CD14-positive monocyte (primary cell): ENCODE data around the gene CCDC74A. TPM values are rescaled to one million over a fixed set of nuclear protein-coding genes. Genes with fewer than 3 reads are reported as not detected.
"Not testable (repeated sequence)": the region's sequence is repeated elsewhere in the genome, so short reads cannot be mapped to it uniquely, and the experiment has no call there.

Source experiments
- DNase-seq, 3 donors: peaks; one replicate each; pipeline ENCODE4 v3.0.0-alpha.2; 2011 to 2022
- H2AFZ ChIP-seq: 2 replicates; pipeline ENCODE4 v1.6.0; 2012; ENCODE audit warnings: mild to moderate bottlenecking, low read depth, low read length, inconsistent platforms; ENCODE audit not compliant: insufficient read depth, poor library complexity, severe bottlenecking
- H3K27ac ChIP-seq, 2 donors: 1 replicate in 1 of 2; 2 replicates in 1 of 2; pipeline ENCODE4 v1.5.1; 2012 to 2013; ENCODE audit warnings: low read length in 2 of 2, control low read depth in 1 of 2, inconsistent platforms in 1 of 2, low read depth in 1 of 2, mild to moderate bottlenecking in 1 of 2
- H3K27me3 ChIP-seq, 2 donors: one replicate each; pipeline versions ENCODE4 v1.6.0 to v1.6.1; 2011 to 2013; ENCODE audit warnings: low read length in 2 of 2; ENCODE audit not compliant: control insufficient read depth in 2 of 2, insufficient read depth in 2 of 2
- H3K36me3 ChIP-seq, 2 donors: replicated peaks in 1 of 2; 1 replicate in 1 of 2; 2 replicates in 1 of 2; pipeline versions ENCODE4 v1.5.1 to v1.6.1; 2012 to 2013; ENCODE audit warnings: low read length in 2 of 2, control low read depth in 1 of 2, inconsistent platforms in 1 of 2, mild to moderate bottlenecking in 1 of 2; ENCODE audit not compliant: insufficient read depth in 2 of 2, control insufficient read depth in 1 of 2
- H3K4me1 ChIP-seq, 2 donors: 1 replicate in 1 of 2; 2 replicates in 1 of 2; pipeline versions ENCODE4 v1.5.1 to v1.6.1; 2012 to 2013; ENCODE audit warnings: low read length in 2 of 2, control low read depth in 1 of 2, inconsistent platforms in 1 of 2, mild to moderate bottlenecking in 1 of 2, moderate library complexity in 1 of 2; ENCODE audit not compliant: insufficient read depth in 2 of 2, control insufficient read depth in 1 of 2
- H3K4me2 ChIP-seq: replicated peaks from 2 replicates; pipeline ENCODE3; 2012; ENCODE audit warnings: low read length, moderate library complexity, mild to moderate bottlenecking; ENCODE audit not compliant: poor library complexity, severe bottlenecking; ENCODE audit errors: extremely low read depth
- H3K4me3 ChIP-seq, 3 experiments: fragments of 200-600 bp in 1 of 3; sonication (generic) in 1 of 3; replicated peaks in 1 of 3; 1 replicate in 2 of 3; 2 replicates in 1 of 3; pipeline ENCODE4 v1.5.1; 2011 to 2013; ENCODE audit warnings: low read length in 3 of 3, mild to moderate bottlenecking in 3 of 3, control low read depth in 2 of 3, low read depth in 2 of 3, inconsistent platforms in 1 of 3, moderate library complexity in 1 of 3
- H3K79me2 ChIP-seq: 2 replicates; pipeline ENCODE4 v1.6.0; 2012; ENCODE audit warnings: mild to moderate bottlenecking, control low read depth, inconsistent platforms, low read length, moderate library complexity; ENCODE audit not compliant: insufficient read depth
- H3K9ac ChIP-seq: 2 replicates; pipeline ENCODE4 v1.6.0; 2017; ENCODE audit warnings: low read length, mild to moderate bottlenecking; ENCODE audit not compliant: insufficient read depth, poor library complexity, severe bottlenecking
- H3K9me3 ChIP-seq, 2 donors: replicated peaks in 1 of 2; 1 replicate in 1 of 2; 2 replicates in 1 of 2; pipeline versions ENCODE4 v1.5.1 to v1.6.1; 2012 to 2013; ENCODE audit warnings: low read length in 2 of 2, control low read depth in 1 of 2; ENCODE audit not compliant: control insufficient read depth in 1 of 2, insufficient read depth in 1 of 2
- H4K20me1 ChIP-seq: 2 replicates; pipeline ENCODE4 v1.6.0; 2012; ENCODE audit warnings: mild to moderate bottlenecking, low read length, control low read depth, moderate library complexity; ENCODE audit not compliant: insufficient read depth
- H3K27ac Mint-ChIP-seq, 7 donors: one replicate each; pipeline ENCODE4 v1.8.0; 2020; ENCODE audit warnings: mild to moderate bottlenecking in 7 of 7, mixed read lengths in 7 of 7, moderate library complexity in 6 of 7, inconsistent platforms in 2 of 7
- H3K27me3 Mint-ChIP-seq, 3 donors: one replicate each; pipeline ENCODE4 v1.8.0; 2021 to 2022; ENCODE audit warnings: low read depth in 3 of 3, mild to moderate bottlenecking in 3 of 3, mixed read lengths in 3 of 3, moderate library complexity in 3 of 3, inconsistent platforms in 1 of 3
- H3K36me3 Mint-ChIP-seq, 2 donors: one replicate each; pipeline ENCODE4 v1.8.0; 2020; ENCODE audit warnings: mixed read lengths in 2 of 2, inconsistent platforms in 1 of 2, mild to moderate bottlenecking in 1 of 2
- H3K4me1 Mint-ChIP-seq: one replicate; pipeline ENCODE4 v1.8.0; 2020; ENCODE audit warnings: mild to moderate bottlenecking, mixed read lengths
- H3K4me3 Mint-ChIP-seq, 2 donors: one replicate each; pipeline ENCODE4 v1.8.0; 2020; ENCODE audit warnings: mild to moderate bottlenecking in 2 of 2, mixed read lengths in 2 of 2, moderate library complexity in 1 of 2
- H3K9me3 Mint-ChIP-seq, 7 donors: one replicate each; pipeline ENCODE4 v1.8.0; 2020 to 2022; ENCODE audit warnings: mixed read lengths in 7 of 7, mild to moderate bottlenecking in 6 of 7, moderate library complexity in 6 of 7, inconsistent platforms in 2 of 7
- WGBS: methylation state at CpG from one replicate; pipeline ENCODE4 v1.1.5; 2013; ENCODE audit warnings: missing lambda C conversion rate; ENCODE audit not compliant: insufficient coverage; 5-methylcytosine and 5-hydroxymethylcytosine counted together
- intact Hi-C, 2 donors: fragments of 100-400 bp; cut with micrococcal nuclease; formaldehyde crosslinking; loops; one replicate each; pipeline versions ENCODE4 v1.15.0 to v1.15.1; 2023
- polyA plus RNA-seq, 3 donors: library from polyadenylated mRNA; depleted of rRNA in 1 of 3; unstranded in 2 of 3; stranded (reverse) in 1 of 3; fragments of 300-500 nt in 2 of 3; fragments of >200 nt in 1 of 3; fragmentation: Illumina TruSeq in 2 of 3; gene quantifications; 1 replicate in 2 of 3; 2 replicates in 1 of 3; pipeline ENCODE4 v1.2.3, GENCODE V29; 2012 to 2021
- TF ChIP-seq, protein P1 (sequence below): fragments of 200-600 bp; IDR thresholded peaks from one replicate; pipeline ENCODE4 v1.8.0; 2022; ENCODE audit warnings: antibody characterized with exemption, mild to moderate bottlenecking

CCDC74A gene
- polyA plus RNA-seq, 3 donors, result not detected

DNA sequence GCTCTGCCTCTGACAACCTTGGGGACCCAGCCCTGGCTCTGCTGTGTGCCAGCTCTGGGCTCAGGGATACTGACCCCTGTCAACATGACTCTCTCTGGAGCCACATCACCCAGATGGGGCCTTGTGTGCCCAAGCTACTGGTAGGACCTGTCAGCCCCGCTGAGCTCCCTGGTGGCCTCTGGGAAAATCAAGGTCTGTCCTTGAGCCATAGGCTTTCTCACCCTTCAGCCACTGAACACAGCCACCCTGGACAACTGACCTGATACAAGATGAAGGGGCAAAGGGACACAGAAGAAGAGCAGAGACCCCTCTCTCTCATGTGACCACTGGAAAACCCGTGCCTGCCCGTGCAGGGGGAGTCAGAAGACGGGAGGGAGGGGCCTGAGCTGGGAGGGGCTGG, 7.8 kb downstream of the CCDC74A start:
- H3K4me3 Mint-ChIP-seq, result no peak overlapping the region
- H3K36me3 Mint-ChIP-seq, result no peaks in the 10 kb centered on the region
- H3K9me3 ChIP-seq, result no peaks in the 10 kb centered on the region
- no peak for DNase-seq
- no peak overlapping the region for H3K27ac ChIP-seq
- no peaks in the 10 kb centered on the region for H4K20me1 ChIP-seq
- no peak overlapping the region for H3K4me3 ChIP-seq
- TF ChIP-seq, protein P1, sequence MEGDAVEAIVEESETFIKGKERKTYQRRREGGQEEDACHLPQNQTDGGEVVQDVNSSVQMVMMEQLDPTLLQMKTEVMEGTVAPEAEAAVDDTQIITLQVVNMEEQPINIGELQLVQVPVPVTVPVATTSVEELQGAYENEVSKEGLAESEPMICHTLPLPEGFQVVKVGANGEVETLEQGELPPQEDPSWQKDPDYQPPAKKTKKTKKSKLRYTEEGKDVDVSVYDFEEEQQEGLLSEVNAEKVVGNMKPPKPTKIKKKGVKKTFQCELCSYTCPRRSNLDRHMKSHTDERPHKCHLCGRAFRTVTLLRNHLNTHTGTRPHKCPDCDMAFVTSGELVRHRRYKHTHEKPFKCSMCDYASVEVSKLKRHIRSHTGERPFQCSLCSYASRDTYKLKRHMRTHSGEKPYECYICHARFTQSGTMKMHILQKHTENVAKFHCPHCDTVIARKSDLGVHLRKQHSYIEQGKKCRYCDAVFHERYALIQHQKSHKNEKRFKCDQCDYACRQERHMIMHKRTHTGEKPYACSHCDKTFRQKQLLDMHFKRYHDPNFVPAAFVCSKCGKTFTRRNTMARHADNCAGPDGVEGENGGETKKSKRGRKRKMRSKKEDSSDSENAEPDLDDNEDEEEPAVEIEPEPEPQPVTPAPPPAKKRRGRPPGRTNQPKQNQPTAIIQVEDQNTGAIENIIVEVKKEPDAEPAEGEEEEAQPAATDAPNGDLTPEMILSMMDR, result no peak
- peaks cover 6% of the 10 kb centered on the region in 3 donors for H3K27me3 Mint-ChIP-seq
- WGBS, result 80% methylated on average over 1 of the region's 4 CpGs
- H3K36me3 ChIP-seq, result no peaks in the 10 kb centered on the region
- no peak overlapping the region for H3K9ac ChIP-seq
- H3K4me2 ChIP-seq, result no peak overlapping the region
- no peaks in the 10 kb centered on the region for H3K4me1 Mint-ChIP-seq
- intact Hi-C loops, result no loop called here
- H3K4me1 ChIP-seq, result no peaks in the 10 kb centered on the region
- no peaks in the 10 kb centered on the region for H3K27me3 ChIP-seq
- peaks cover 0 to 1% (median 0%) of the 10 kb centered on the region in 7 donors for H3K9me3 Mint-ChIP-seq
- H3K27ac Mint-ChIP-seq, result no peak overlapping the region
- H2AFZ ChIP-seq, result no peak overlapping the region
- H3K79me2 ChIP-seq, result no peaks in the 10 kb centered on the region

DNA sequence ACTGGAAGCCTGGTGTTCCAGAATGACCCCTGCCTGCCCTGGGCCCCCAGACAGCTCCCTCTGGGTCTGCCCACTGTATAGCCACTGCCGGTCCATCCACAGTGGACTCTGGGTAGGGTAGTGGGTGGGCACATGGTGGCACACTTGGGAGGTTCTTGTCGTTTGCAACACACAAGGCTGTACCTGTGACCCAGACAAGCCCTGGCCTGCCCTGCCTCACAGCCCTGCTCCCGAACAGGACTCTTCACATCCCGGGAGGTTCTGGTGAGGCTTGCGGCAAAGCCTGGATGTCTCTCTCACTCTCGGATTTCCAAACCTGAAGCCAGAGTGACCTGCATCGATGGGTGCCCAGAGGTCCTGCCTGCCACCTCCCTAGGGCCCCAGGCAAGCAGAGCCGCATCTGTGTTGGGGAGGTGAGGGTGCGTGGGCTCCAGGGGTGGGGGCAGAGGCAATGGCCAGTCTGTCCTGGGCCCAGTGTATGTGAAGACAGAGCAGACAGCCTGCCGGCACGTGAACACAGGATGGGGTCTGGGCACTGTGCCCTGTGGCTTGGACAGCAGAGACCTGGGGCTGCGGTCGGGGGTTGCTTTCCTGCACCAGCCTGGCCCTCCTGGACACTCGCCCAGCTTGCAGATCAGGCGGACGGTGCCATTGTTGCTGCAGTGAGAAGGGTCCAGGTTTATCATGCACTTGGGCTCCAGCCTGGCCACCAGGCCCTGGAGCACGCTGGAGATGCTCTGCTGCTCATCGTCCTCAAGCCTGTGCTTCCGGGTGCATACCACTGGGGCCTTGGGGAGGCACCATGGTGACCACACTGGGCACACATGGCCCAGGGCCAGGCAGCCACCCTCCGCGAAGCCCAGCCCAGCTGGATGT, 8.5 kb downstream of the CCDC74A start:
- WGBS, result 93% methylated on average over 15 of the region's 21 CpGs
- H3K4me1 ChIP-seq, DNase-seq, H2AFZ ChIP-seq, H3K36me3 Mint-ChIP-seq, H3K4me1 Mint-ChIP-seq, H3K27ac Mint-ChIP-seq, H3K4me2 ChIP-seq, H3K9me3 Mint-ChIP-seq, H3K4me3 Mint-ChIP-seq, H3K9me3 ChIP-seq, H3K9ac ChIP-seq, intact Hi-C loops, H3K79me2 ChIP-seq, H3K36me3 ChIP-seq, H3K27me3 Mint-ChIP-seq, H3K27ac ChIP-seq, H4K20me1 ChIP-seq, H3K4me3 ChIP-seq, H3K27me3 ChIP-seq: not testable (repeated sequence)

DNA sequence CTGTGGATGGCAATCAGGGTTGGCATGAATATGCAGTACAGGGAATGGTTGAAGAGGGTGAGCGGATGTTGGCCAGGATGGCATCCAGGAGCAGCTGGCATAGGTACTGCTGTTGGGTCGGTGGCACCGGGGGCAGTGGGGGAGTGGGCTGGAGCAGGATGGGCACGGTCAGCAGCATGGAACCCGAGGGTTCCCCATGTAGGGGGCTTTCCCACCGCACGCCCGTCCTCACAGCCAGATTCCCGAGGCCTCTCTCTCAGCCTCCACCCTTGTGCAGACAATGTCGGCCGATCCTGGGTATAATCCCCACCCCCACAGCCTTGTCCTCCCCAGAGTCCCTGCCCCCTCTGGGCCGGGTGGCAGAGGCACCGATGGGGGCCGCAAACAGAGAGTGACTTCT, 9.2 kb downstream of the CCDC74A start:
- H3K4me3 Mint-ChIP-seq, H3K27me3 ChIP-seq, H3K27ac ChIP-seq, DNase-seq, H3K9me3 ChIP-seq, H3K27me3 Mint-ChIP-seq, H3K4me3 ChIP-seq, H3K79me2 ChIP-seq, H3K36me3 Mint-ChIP-seq, H3K27ac Mint-ChIP-seq, H3K9me3 Mint-ChIP-seq, intact Hi-C loops, H2AFZ ChIP-seq, H3K9ac ChIP-seq, H3K4me1 Mint-ChIP-seq, H3K4me1 ChIP-seq, H3K4me2 ChIP-seq, H3K36me3 ChIP-seq, H4K20me1 ChIP-seq: not testable (repeated sequence)
- WGBS, result 97% methylated on average over 9 of the region's 14 CpGs

DNA sequence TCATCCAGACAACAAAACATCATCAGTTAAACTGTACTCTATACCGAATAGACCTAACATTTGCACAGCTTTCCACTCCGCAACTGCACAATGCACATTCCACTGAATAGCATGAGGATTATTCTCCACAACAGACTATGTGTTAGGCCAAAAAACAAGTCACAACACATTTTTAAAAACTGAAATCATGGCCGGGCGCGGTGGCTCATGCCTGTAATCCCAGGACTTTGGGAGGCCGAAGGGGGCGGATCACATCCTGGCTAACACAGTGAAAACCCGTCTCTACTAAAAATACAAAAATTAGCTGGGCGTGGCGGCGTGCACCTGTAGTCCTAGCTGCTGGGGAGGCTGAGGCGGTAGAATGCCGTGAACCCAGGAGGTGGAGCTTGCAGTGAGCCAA, 11.2 kb downstream of the CCDC74A start:
- H3K4me3 ChIP-seq, intact Hi-C loops, H3K9ac ChIP-seq, H2AFZ ChIP-seq, H4K20me1 ChIP-seq, H3K27ac Mint-ChIP-seq, H3K27ac ChIP-seq, H3K36me3 Mint-ChIP-seq, H3K4me3 Mint-ChIP-seq, H3K4me1 Mint-ChIP-seq, H3K9me3 ChIP-seq, DNase-seq, H3K27me3 ChIP-seq, H3K79me2 ChIP-seq, H3K27me3 Mint-ChIP-seq, H3K9me3 Mint-ChIP-seq, H3K4me1 ChIP-seq, H3K4me2 ChIP-seq, H3K36me3 ChIP-seq: not testable (repeated sequence)
- 96% methylated on average over 7 of the region's 13 CpGs for WGBS
